Keratinocyte (primary cell): ENCODE measurements around the gene ZC3H10.

Source experiments
- EZH2 ChIP-seq: IDR thresholded peaks from one replicate; pipeline ENCODE4 v1.6.1; 2012; ENCODE audit warnings: inconsistent platforms, mild to moderate bottlenecking, low read length, moderate library complexity
- TF ChIP-seq, protein P1 (sequence below), 3 experiments: IDR thresholded peaks in 1 of 3; conservative IDR thresholded peaks in 1 of 3; optimal IDR thresholded peaks in 1 of 3; 2 replicates in 2 of 3; 3 replicates in 1 of 3; pipeline versions ENCODE3 to v1.5.1; 2011; ENCODE audit warnings: low read length in 3 of 3, mild to moderate bottlenecking in 3 of 3, moderate library complexity in 2 of 3, control low read depth in 1 of 3, inconsistent platforms in 1 of 3; ENCODE audit not compliant: insufficient read depth in 2 of 3; ENCODE audit errors: extremely low read depth in 1 of 3

DNA sequence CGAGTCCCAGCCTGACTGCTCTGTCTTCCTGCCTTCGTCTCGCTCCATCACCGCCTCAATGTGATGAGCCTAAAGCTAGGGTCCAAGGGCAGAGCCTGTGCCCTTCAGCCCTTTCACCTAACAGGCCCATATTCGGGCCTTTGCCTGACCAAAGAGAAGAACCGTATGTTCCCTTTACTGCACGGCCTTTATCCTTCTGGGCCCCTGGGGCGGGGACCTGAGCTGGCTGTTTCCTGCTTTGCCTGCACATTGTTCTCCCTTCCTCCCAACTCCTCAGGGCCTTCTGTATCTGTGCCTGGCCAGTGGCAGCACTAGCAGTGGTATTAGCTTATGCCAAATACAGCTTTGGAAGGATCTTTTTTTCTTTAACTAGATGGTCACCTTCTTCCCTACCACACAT lies 25.8 kb downstream of the ZC3H10 start:
- TF ChIP-seq, protein P1, sequence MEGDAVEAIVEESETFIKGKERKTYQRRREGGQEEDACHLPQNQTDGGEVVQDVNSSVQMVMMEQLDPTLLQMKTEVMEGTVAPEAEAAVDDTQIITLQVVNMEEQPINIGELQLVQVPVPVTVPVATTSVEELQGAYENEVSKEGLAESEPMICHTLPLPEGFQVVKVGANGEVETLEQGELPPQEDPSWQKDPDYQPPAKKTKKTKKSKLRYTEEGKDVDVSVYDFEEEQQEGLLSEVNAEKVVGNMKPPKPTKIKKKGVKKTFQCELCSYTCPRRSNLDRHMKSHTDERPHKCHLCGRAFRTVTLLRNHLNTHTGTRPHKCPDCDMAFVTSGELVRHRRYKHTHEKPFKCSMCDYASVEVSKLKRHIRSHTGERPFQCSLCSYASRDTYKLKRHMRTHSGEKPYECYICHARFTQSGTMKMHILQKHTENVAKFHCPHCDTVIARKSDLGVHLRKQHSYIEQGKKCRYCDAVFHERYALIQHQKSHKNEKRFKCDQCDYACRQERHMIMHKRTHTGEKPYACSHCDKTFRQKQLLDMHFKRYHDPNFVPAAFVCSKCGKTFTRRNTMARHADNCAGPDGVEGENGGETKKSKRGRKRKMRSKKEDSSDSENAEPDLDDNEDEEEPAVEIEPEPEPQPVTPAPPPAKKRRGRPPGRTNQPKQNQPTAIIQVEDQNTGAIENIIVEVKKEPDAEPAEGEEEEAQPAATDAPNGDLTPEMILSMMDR (optimal IDR thresholded peaks at IDR 0.05 in 1 of 3, IDR thresholded peaks at IDR 0.05 in 1 of 3, conservative IDR thresholded peaks at IDR 0.05 in 1 of 3; ENCODE audit: extremely low read depth in 1 of 3, insufficient read depth in 2 of 3, low read length in 3 of 3): no peak
- TF ChIP-seq EZH2: no peak
